H4 (cell line): ENCODE results near the gene EME1. TPM values are rescaled to one million over a fixed set of nuclear protein-coding genes. Genes with fewer than 3 reads are reported as not detected.
"Not testable (repeated sequence)": the region's sequence is repeated elsewhere in the genome, so short reads cannot be mapped to it uniquely, and the experiment has no call there.

ENCODE experiments used
- DNase-seq: peaks from one replicate; pipeline ENCODE4 v3.0.0-alpha.2; 2015; ENCODE audit warnings: low spot score
- total RNA-seq: library from RNA; depleted of rRNA; stranded (reverse); fragments of >200 nt; shearing (Covaris generic); gene quantifications from 2 replicates; pipeline ENCODE4 v1.2.3, GENCODE V29; 2014

EME1 gene
- total RNA-seq, 1 experiment from 2014 or later, result 9.4 TPM

GRCh38 chr17:50393700-50394099 lies 20.7 kb downstream of the EME1 start:
- DNase-seq, result no peak

GRCh38 chr17:50394711-50395110 lies 21.7 kb downstream of the EME1 start:
- no peak for DNase-seq

GRCh38 chr17:50396261-50397110 lies 23.5 kb downstream of the EME1 start:
- no peak for DNase-seq

GRCh38 chr17:50397111-50397918 lies 24.3 kb downstream of the EME1 start, which contains the start of gene LRRC59:
LRRC59 (minus strand) TSS chr17:50397523; CDS start chr17:50397317, 206 bp downstream.
- peak; percentile 90 for DNase-seq

GRCh38 chr17:50397919-50398285 lies 24.9 kb downstream of the EME1 start:
- no peak for DNase-seq

- DNase-seq, result not testable (repeated sequence)
Measured at GRCh38 chr17:50398672-50399071, 25.6 kb downstream of the EME1 start.

- not testable (repeated sequence) for DNase-seq
Measured at GRCh38 chr17:50399591-50399990, 26.6 kb downstream of the EME1 start.

- not testable (repeated sequence) for DNase-seq
Measured at GRCh38 chr17:50405351-50405750, 32.3 kb downstream of the EME1 start.

DNA sequence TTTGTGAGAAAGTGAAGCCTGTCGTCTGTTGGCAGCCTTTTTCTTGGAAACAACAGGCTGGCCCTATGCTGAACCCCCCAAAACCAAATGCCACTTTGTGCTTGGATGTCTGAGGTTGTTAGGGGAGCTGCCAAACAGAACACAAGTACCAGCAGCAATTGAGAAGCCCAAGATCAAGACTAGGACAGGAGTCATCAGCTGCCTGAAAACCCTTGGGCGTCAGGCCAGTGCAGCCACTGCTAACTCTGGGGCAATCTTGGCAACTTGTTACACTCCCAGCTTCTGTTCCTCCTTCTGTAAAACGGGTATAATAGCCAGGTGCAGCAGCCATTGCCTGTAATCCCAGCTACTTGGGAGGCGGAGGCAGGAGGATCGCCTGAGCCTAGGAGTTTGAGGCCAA lies 33.5 kb downstream of the EME1 start:
- no peak for DNase-seq

DNA sequence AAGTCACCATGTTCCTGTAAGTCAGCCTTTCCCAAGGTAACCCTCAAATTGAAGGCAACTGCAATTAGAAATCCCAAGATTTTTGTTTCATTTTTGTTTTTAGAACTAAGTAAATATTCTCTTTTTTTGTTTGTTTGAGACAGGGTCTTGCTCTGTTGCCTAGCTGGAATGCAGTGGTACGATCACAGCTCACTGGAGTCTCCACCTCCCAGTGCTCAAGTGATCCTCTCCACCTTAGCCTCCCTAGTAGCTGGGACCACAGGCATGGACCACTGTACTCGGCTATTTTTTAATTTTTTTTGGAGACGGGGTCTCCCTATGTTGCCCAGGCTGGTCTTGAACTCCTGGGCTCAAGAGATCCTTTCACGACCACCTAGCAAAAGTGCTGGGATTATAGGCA lies 34.9 kb downstream of the EME1 start:
- no peak for DNase-seq

DNA sequence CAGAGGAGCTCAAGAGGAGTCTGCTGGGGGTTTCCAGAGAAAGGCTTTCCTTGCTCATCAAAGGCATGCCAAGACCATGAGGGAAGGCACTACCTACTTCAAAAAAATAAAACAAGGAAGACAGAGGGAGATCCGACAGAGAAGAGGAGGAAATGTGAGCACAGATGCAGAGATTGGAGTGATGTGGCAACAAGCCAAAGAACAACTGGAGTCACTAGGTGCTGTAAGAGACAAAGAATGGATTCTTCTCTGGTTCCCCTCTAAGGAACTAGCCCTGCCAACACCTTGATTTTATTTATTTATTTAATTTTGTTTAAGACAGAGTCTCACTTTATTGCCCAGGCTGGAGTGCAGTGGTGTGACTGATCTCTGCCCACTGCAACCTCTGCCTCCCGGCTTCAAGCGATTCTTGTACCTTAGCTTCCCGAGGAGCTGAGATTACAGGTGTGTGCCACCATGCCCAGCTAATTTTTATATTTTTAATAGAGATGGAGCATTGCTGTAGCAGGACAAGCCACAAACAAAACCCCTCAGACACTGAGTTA lies 39.2 kb downstream of the EME1 start:
- no peak for DNase-seq

GRCh38 chr17:50414808-50415207 lies 41.8 kb downstream of the EME1 start:
- no peak for DNase-seq

- DNase-seq, result not testable (repeated sequence)
Measured at GRCh38 chr17:50419577-50419976, 46.5 kb downstream of the EME1 start.

- DNase-seq, result no peak
Measured at GRCh38 chr17:50420419-50421112, 47.5 kb downstream of the EME1 start.

DNA sequence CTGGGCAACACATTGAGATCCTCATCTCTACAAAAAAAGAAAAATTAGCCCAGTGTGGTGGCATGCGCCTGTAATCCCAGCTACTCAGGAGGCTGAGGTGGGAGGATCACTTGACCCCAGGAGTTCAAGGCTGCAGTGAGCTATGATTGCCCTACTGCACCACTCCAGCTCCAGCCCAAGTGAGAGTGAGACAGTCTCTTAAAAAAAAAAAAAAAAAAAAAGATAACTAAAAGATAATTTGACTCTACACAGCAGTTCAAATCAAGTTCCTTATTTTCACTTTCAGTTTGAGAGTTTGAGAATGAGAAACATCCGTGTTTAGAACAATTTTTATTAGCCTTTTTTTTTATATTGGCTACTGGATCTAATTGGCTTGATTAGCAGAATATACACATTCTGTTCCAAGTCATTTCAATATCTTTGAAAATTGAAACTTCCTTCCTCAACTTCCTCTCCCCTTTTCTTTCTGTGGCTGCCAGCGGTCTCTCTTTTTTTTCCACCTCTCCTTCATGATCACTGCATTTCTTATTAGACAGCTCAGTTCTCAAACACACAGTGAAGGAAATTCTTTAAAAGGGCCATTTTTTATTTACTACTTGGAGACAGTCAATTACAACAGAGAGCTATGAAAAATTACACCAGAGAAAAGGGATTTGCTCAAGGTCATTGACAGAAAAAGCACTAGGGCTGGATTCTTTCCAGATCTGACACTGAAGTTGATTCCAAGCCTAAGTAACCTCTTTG lies 48.5 kb downstream of the EME1 start:
- no peak for DNase-seq

DNA sequence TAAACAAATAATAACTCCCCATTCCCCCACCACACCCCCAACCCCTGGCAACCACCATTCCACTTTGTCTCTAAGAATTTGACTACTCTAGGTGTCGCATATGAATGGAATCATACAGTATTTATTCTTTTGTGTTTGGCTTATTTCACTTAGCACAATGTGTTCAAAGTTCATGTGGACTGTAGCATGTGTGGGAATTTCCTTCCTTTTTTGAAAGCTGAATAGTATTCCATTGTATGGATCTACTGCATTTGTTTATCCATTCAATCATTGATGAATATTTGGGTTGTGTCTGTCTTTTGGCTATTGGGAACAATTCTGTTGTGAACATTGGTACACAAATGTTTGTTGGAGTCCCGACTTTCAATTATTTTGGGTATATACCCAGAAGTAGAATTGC lies 49.7 kb downstream of the EME1 start:
- no peak for DNase-seq

DNA sequence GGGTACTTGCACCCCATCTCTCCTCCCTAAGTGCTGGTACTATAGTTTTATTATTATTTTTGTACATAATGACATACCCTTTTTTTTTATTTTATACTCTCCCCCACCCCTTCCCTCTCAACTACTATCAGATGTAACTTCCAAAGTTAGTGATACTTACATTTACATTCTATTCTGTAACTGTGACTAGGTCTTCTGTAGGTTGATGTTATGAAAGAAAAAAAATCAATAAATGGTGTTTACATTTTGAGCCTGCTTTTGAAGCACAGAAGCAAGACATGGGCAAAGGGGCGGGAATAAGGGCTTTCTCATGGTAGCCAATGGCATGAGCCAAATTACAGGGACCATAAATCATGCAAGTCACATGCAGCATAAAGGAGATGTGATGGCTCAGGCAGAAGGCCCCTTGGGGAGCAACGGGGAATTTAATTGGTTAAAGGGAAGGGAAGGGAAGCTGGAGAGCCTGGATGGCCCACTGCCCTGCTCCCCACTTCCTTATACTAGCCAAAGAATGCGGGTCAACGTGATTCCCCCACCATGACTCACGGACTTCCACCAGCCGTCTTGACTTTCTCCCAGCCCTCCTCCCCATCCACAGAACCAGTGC lies 50.6 kb downstream of the EME1 start:
- DNase-seq, result peak; percentile 96

DNA sequence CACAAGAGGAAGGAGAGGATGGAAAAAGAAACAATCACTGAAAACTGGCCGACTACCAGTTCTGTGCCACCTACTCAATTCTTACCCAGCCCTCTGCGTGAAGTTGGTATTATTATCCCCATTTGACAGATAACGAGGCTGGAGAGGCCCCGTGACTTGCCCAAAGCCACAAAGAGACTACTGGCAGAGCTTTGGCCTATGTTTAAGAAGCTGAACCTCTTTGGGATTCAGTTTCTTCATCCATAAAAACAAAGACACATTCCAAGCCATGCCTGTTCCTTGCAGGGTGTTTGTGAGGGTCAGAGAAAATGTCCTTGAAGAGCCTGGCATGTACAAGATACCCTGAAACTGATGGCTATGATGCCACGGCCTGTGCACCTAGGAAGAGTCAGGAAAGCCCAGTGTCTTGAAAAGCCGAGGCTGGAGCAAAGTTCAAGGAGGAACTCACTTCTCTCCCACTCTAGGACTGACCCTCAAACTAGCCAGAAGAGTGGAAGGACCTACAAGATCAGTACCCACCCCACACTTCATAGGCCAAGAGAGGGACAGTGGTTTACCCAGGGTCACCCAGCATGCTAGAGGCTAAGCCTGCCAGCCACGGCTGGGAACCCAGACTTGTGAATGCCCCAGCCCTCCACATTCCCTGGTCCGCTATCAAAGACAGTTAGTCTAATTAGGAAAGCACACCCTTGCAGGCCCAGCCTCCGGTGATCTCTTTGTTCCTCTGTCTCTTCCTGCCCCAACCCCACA lies 51.4 kb downstream of the EME1 start:
- no peak for DNase-seq

- DNase-seq, result no peak
Measured at GRCh38 chr17:50424996-50425681, 52.1 kb downstream of the EME1 start.
